ENCODE data around the gene DDX5.

DDX5 gene

GRCh38 chr17:64515419-64515818, 9.3 kb upstream of the DDX5 start:
- Histone ChIP-seq H3F3A (ENCODE audit: insufficient read depth, low read length) (no peaks in the 10 kb centered on the region), H3K4me1 (ENCODE audit: insufficient read depth, low read length, severe bottlenecking) (no peaks in the 10 kb centered on the region), H3K36me3 (ENCODE audit: insufficient read depth, low read length) (peaks cover 87% of the 10 kb centered on the region), H3K4me3 (ENCODE audit: low read depth, low read length, poor library complexity, severe bottlenecking) (no peak overlapping the region), H3K9me3 (ENCODE audit: low read length) (no peaks in the 10 kb centered on the region), H3K79me2 (ENCODE audit: insufficient read depth, low read length) (no peaks in the 10 kb centered on the region), H3K4me2 (ENCODE audit: low read length) (no peak overlapping the region), H2AFZ (ENCODE audit: low read length) (no peak overlapping the region), H3K9ac (ENCODE audit: low read length) (no peak overlapping the region), H3K9me2 (ENCODE audit: low read depth, low read length) (no peaks in the 10 kb centered on the region), H3K27ac (ENCODE audit: low read depth, low read length, poor library complexity, severe bottlenecking) (no peak overlapping the region), H3K27me3 (ENCODE audit: insufficient read depth, low read length) (no peaks in the 10 kb centered on the region), H4K20me1 (ENCODE audit: insufficient read depth, low read length) (no peaks in the 10 kb centered on the region; the same call in 1 of the 2 replicates)
- TF ChIP-seq EZH2 (IDR thresholded peaks at IDR 0.05; ENCODE audit: borderline replicate concordance, low read length) = no peak
- no peak for TF ChIP-seq CTCF (IDR thresholded peaks at IDR 0.05; ENCODE audit: low read length)

GRCh38 chr17:64509179-64509578, 3.1 kb upstream of the DDX5 start:
- no peak overlapping the region for H3K4me2 ChIP-seq (ENCODE audit: low read length)
- H3F3A ChIP-seq (ENCODE audit: insufficient read depth, low read length) = peaks cover 7% of the 10 kb centered on the region; the same call in 1 of the 2 replicates
- no peak for TF ChIP-seq CTCF (IDR thresholded peaks at IDR 0.05; ENCODE audit: low read length)
- TF ChIP-seq EZH2 (IDR thresholded peaks at IDR 0.05; ENCODE audit: borderline replicate concordance, low read length) = no peak
- H2AFZ ChIP-seq (ENCODE audit: low read length) = no peak overlapping the region
- peaks cover 10% of the 10 kb centered on the region; the same call in 1 of the 2 replicates for H4K20me1 ChIP-seq (ENCODE audit: insufficient read depth, low read length)
- no peaks in the 10 kb centered on the region for H3K27me3 ChIP-seq (ENCODE audit: insufficient read depth, low read length)
- no peak overlapping the region for H3K4me3 ChIP-seq (ENCODE audit: low read depth, low read length, poor library complexity, severe bottlenecking)
- H3K79me2 ChIP-seq (ENCODE audit: insufficient read depth, low read length) = peaks cover 28% of the 10 kb centered on the region
- no peak overlapping the region for H3K27ac ChIP-seq (ENCODE audit: low read depth, low read length, poor library complexity, severe bottlenecking)
- H3K36me3 ChIP-seq (ENCODE audit: insufficient read depth, low read length) = peaks cover 71% of the 10 kb centered on the region
- no peaks in the 10 kb centered on the region for H3K9me3 ChIP-seq (ENCODE audit: low read length)
- peaks cover 20% of the 10 kb centered on the region for H3K4me1 ChIP-seq (ENCODE audit: insufficient read depth, low read length, severe bottlenecking)
- no peak overlapping the region for H3K9ac ChIP-seq (ENCODE audit: low read length)
- H3K9me2 ChIP-seq (ENCODE audit: low read depth, low read length) = no peaks in the 10 kb centered on the region

GRCh38 chr17:64508683-64509082, 2.6 kb upstream of the DDX5 start:
- Histone ChIP-seq H3K9me2 (ENCODE audit: low read depth, low read length) (no peaks in the 10 kb centered on the region), H3F3A (ENCODE audit: insufficient read depth, low read length) (peaks cover 12% of the 10 kb centered on the region; the same call in 1 of the 2 replicates), H3K4me2 (ENCODE audit: low read length) (peak overlapping the region; percentile 89), H3K27ac (ENCODE audit: low read depth, low read length, poor library complexity, severe bottlenecking) (no peak overlapping the region), H3K9ac (ENCODE audit: low read length) (peak overlapping the region; percentile 99; the same call in 1 of the 2 replicates), H3K4me3 (ENCODE audit: low read depth, low read length, poor library complexity, severe bottlenecking) (peak overlapping the region; percentile 87), H3K79me2 (ENCODE audit: insufficient read depth, low read length) (peaks cover 33% of the 10 kb centered on the region), H3K36me3 (ENCODE audit: insufficient read depth, low read length) (peaks cover 71% of the 10 kb centered on the region), H4K20me1 (ENCODE audit: insufficient read depth, low read length) (peaks cover 10% of the 10 kb centered on the region; the same call in 1 of the 2 replicates), H3K27me3 (ENCODE audit: insufficient read depth, low read length) (no peaks in the 10 kb centered on the region), H3K9me3 (ENCODE audit: low read length) (no peaks in the 10 kb centered on the region), H3K4me1 (ENCODE audit: insufficient read depth, low read length, severe bottlenecking) (peaks cover 25% of the 10 kb centered on the region), H2AFZ (ENCODE audit: low read length) (no peak overlapping the region)
- TF ChIP-seq CTCF (IDR thresholded peaks at IDR 0.05; ENCODE audit: low read length) (no peak), EZH2 (IDR thresholded peaks at IDR 0.05; ENCODE audit: borderline replicate concordance, low read length) (no peak)
